Stimulated activated CD8-positive, alpha-beta memory T cell treated with anti-CD3 and anti-CD28 coated beads, Interleukin-4, amount 100 ng/mL, for 48 hours (primary cell): Measurements from ENCODE around the gene CORIN.
"Not testable (repeated sequence)": the region's sequence is repeated elsewhere in the genome, so short reads cannot be mapped to it uniquely, and the experiment has no call there.

Source experiments
- DNase-seq: peaks from one replicate; pipeline ENCODE4 v3.0.0-alpha.2; 2020

CORIN gene

GRCh38 chr4:47553329-47554125, 284.3 kb downstream of the CORIN start:
- no peak for DNase-seq

- no peak for DNase-seq
Observed at GRCh38 chr4:47551682-47552081, 286.2 kb downstream of the CORIN start.

- DNase-seq: no peak
Observed at GRCh38 chr4:47550899-47551548, 286.8 kb downstream of the CORIN start.

- not testable (repeated sequence) for DNase-seq
Observed at GRCh38 chr4:47550357-47550756, 287.5 kb downstream of the CORIN start.
